GDM1 (cell line): Measurements from ENCODE around the gene LAMTOR3.
"Not testable (repeated sequence)": the region's sequence is repeated elsewhere in the genome, so short reads cannot be mapped to it uniquely, and the experiment has no call there.

Source experiments
- DNase-seq: peaks from one replicate; lab custom pipeline; 2025; lab: John Stamatoyannopoulos, UW

The LAMTOR3 gene

DNA sequence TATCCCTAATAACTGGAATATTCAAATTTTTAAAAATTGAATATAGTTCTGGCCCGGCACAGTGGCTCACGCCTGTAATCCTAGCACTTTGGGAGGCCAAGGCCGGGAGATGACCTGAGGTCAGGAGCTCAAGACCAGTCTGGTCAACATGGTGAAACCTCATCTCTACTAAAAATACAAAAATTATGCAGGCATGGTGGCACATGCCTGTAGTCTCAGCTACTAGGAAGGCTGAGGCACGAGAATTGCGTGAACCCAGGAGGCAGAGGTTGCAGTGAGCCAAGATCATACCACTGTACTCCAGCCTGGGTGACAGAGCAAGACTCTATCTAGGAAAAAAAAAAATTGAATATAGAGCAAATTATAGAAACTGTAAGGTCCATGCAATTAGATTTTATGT lies 64.2 kb downstream of the LAMTOR3 start:
- not testable (repeated sequence) for DNase-seq

DNA sequence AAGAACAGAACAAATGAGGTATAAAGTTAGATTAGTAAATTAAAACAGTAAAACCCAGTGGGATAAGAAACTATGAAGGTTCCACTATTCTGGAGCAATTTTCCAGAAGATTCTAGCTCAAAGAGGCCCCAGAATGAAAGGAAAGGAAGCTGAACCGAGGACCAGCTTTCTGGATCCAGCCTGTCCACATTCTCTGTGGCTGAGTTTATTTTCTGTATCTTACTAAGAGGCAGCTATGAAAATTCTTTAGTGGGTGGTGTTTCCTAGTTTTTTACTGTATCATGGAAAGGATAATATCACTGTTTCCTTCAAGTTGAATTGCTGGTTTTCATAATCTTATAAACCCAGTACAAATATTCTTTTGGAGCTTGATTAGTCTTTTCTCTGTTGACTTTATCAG lies 65.8 kb downstream of the LAMTOR3 start:
- no peak for DNase-seq
